Activated T-helper 17 cell treated with anti-CD3 and anti-CD28 coated beads, Interleukin-2, amount 50 U/mL, for 72 hours (primary cell): ENCODE measurements around the gene ZNF581. TPM values are rescaled to one million over a fixed set of nuclear protein-coding genes. Genes with fewer than 3 reads are reported as not detected.

Experiments used
- ATAC-seq: fragments of 150-1000 bp; cut with Tn5 transposase; replicated peaks from 2 replicates; pipeline ENCODE4 v1.10.0; 2021; ENCODE audit warnings: mild to moderate bottlenecking, moderate library complexity
- H3K27ac Mint-ChIP-seq: one replicate; pipeline ENCODE4 v1.8.0; 2022; ENCODE audit warnings: mixed read lengths
- H3K27me3 Mint-ChIP-seq: one replicate; pipeline ENCODE4 v1.8.0; 2022; ENCODE audit warnings: mixed read lengths
- H3K36me3 Mint-ChIP-seq: one replicate; pipeline ENCODE4 v1.8.0; 2022; ENCODE audit warnings: low read depth, mild to moderate bottlenecking, mixed read lengths
- H3K4me1 Mint-ChIP-seq: one replicate; pipeline ENCODE4 v1.8.0; 2022; ENCODE audit warnings: mixed read lengths
- H3K4me3 Mint-ChIP-seq: one replicate; pipeline ENCODE4 v1.8.0; 2022; ENCODE audit warnings: mild to moderate bottlenecking, mixed read lengths
- H3K9me3 Mint-ChIP-seq: one replicate; pipeline ENCODE4 v1.8.0; 2022; ENCODE audit warnings: mixed read lengths
- total RNA-seq, 2 donors: library from RNA; stranded (reverse); gene quantifications; one replicate each; pipeline ENCODE4 v1.2.3, GENCODE V29; 2022

Gene ZNF581
- total RNA-seq, 2 donors from 2014 or later, result 26.4 to 35.6 TPM

GRCh38 chr19:55678121-55678671 lies 34.7 kb downstream of the ZNF581 start:
- no peak for ATAC-seq
- Mint-ChIP-seq H3K4me3 (peak overlapping the region; percentile 86), H3K9me3 (no peaks in the 10 kb centered on the region), H3K36me3 (peaks cover 83% of the 10 kb centered on the region), H3K4me1 (peaks cover 31% of the 10 kb centered on the region), H3K27ac (peak overlapping the region; percentile 91), H3K27me3 (no peaks in the 10 kb centered on the region)

- no peaks in the 10 kb centered on the region for H3K9me3 Mint-ChIP-seq
- H3K27me3 Mint-ChIP-seq, result no peaks in the 10 kb centered on the region
- H3K4me1 Mint-ChIP-seq, result peaks cover 25% of the 10 kb centered on the region
- H3K27ac Mint-ChIP-seq, result peak overlapping the region; percentile 74
- ATAC-seq, result no peak
- peaks cover 83% of the 10 kb centered on the region for H3K36me3 Mint-ChIP-seq
- H3K4me3 Mint-ChIP-seq, result no peak overlapping the region
Observed at GRCh38 chr19:55679343-55680257, 36.2 kb downstream of the ZNF581 start.

- no peak for ATAC-seq
- peaks cover 25% of the 10 kb centered on the region for H3K4me1 Mint-ChIP-seq
- no peaks in the 10 kb centered on the region for H3K9me3 Mint-ChIP-seq
- H3K27me3 Mint-ChIP-seq, result no peaks in the 10 kb centered on the region
- H3K4me3 Mint-ChIP-seq, result no peak overlapping the region
- H3K36me3 Mint-ChIP-seq, result peaks cover 87% of the 10 kb centered on the region
- no peak overlapping the region for H3K27ac Mint-ChIP-seq
Observed at GRCh38 chr19:55680339-55681130, 37.1 kb downstream of the ZNF581 start.

GRCh38 chr19:55681131-55682092 lies 38.0 kb downstream of the ZNF581 start:
- H3K27ac Mint-ChIP-seq, result no peak overlapping the region
- H3K4me3 Mint-ChIP-seq, result no peak overlapping the region
- H3K27me3 Mint-ChIP-seq, result no peaks in the 10 kb centered on the region
- H3K9me3 Mint-ChIP-seq, result no peaks in the 10 kb centered on the region
- H3K4me1 Mint-ChIP-seq, result peaks cover 23% of the 10 kb centered on the region
- ATAC-seq, result no peak
- peaks cover 91% of the 10 kb centered on the region for H3K36me3 Mint-ChIP-seq

- ATAC-seq, result no peak
- Mint-ChIP-seq H3K9me3 (no peaks in the 10 kb centered on the region), H3K4me1 (peaks cover 7% of the 10 kb centered on the region), H3K36me3 (peaks cover 81% of the 10 kb centered on the region), H3K27ac (no peak overlapping the region), H3K4me3 (no peak overlapping the region), H3K27me3 (no peaks in the 10 kb centered on the region)
Observed at GRCh38 chr19:55683449-55684261, 40.2 kb downstream of the ZNF581 start.

GRCh38 chr19:55684946-55685681 lies 41.7 kb downstream of the ZNF581 start:
- Mint-ChIP-seq H3K9me3 (no peaks in the 10 kb centered on the region), H3K27ac (no peak overlapping the region), H3K4me3 (no peak overlapping the region), H3K27me3 (no peaks in the 10 kb centered on the region), H3K4me1 (no peaks in the 10 kb centered on the region), H3K36me3 (peaks cover 74% of the 10 kb centered on the region)
- ATAC-seq, result no peak

- H3K4me3 Mint-ChIP-seq, result no peak overlapping the region
- H3K9me3 Mint-ChIP-seq, result no peaks in the 10 kb centered on the region
- H3K36me3 Mint-ChIP-seq, result peaks cover 68% of the 10 kb centered on the region
- no peak for ATAC-seq
- H3K27ac Mint-ChIP-seq, result peak overlapping the region; percentile 19
- H3K4me1 Mint-ChIP-seq, result no peaks in the 10 kb centered on the region
- no peaks in the 10 kb centered on the region for H3K27me3 Mint-ChIP-seq
Observed at GRCh38 chr19:55685776-55686175, 42.3 kb downstream of the ZNF581 start.

GRCh38 chr19:55686311-55687050 lies 43.0 kb downstream of the ZNF581 start:
- Mint-ChIP-seq H3K4me3 (no peak overlapping the region), H3K36me3 (peaks cover 65% of the 10 kb centered on the region), H3K27ac (peak overlapping the region; percentile 19), H3K27me3 (no peaks in the 10 kb centered on the region), H3K4me1 (no peaks in the 10 kb centered on the region), H3K9me3 (no peaks in the 10 kb centered on the region)
- ATAC-seq, result no peak

- Mint-ChIP-seq H3K27me3 (no peaks in the 10 kb centered on the region), H3K36me3 (peaks cover 59% of the 10 kb centered on the region), H3K4me3 (no peak overlapping the region), H3K4me1 (no peaks in the 10 kb centered on the region), H3K9me3 (no peaks in the 10 kb centered on the region), H3K27ac (no peak overlapping the region)
- no peak for ATAC-seq
Observed at GRCh38 chr19:55687281-55688201, 44.1 kb downstream of the ZNF581 start.

- Mint-ChIP-seq H3K27ac (no peak overlapping the region), H3K4me1 (no peaks in the 10 kb centered on the region), H3K27me3 (no peaks in the 10 kb centered on the region), H3K4me3 (no peak overlapping the region), H3K9me3 (no peaks in the 10 kb centered on the region), H3K36me3 (peaks cover 56% of the 10 kb centered on the region)
- ATAC-seq, result no peak
Observed at GRCh38 chr19:55688422-55689218, 45.2 kb downstream of the ZNF581 start.
